Measurements from ENCODE around the gene LDLRAD4. TPM values are rescaled to one million over a fixed set of nuclear protein-coding genes. Genes with fewer than 3 reads are reported as not detected.

LDLRAD4 gene
- total RNA-seq, 1 experiment from 2014 or later, result not detected

DNA sequence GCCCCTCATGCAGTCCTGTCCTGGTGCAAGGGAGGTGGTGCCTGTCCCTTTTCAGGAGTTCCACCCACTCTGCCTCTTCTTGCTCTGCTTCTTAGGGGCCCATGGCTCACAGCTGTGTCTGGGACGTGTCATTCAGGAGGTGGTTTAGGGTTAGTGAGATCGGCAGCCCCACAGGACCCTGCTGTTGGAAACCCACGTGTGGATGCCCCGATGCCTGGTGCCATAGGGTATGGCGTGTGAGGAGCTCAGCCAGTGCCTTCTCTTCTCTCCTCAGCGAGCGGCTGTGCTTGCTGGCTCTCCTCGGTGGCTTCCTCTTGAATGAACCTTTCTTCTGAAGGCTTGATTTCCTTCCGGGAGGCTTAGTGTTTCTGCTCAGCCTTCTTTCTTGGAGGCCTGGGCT lies 55.2 kb downstream of the LDLRAD4 start:
- H3K27me3 ChIP-seq (ENCODE audit: low read length), result peaks cover 86% of the 10 kb centered on the region
- ChIA-PET POLR2A (ENCODE audit: unreplicated experiment) (no interaction called here), CTCF (no interaction called here)
- H3K27ac ChIP-seq (ENCODE audit: low read length), result no peak overlapping the region
- H2AFZ ChIP-seq (ENCODE audit: low read length), result no peak overlapping the region
- H3K9me2 ChIP-seq (replicated peaks; ENCODE audit: low read length), result no peaks in the 10 kb centered on the region
- ATAC-seq, result no peak
- H3K9ac ChIP-seq (ENCODE audit: low read length), result no peak overlapping the region
- intact Hi-C loops (cut with micrococcal nuclease), result no loop called here
- no peaks in the 10 kb centered on the region for H3K36me3 ChIP-seq (ENCODE audit: low read depth, low read length)
- no peaks in the 10 kb centered on the region for H3K4me1 ChIP-seq (ENCODE audit: insufficient read depth, low read length)
- no peak for DNase-seq
- no peak overlapping the region for H3K4me3 ChIP-seq (ENCODE audit: low read length)
- no TSS peak for BruUV-seq (replicated peaks)
- H3K4me2 ChIP-seq (ENCODE audit: low read length), result no peak overlapping the region
- no peaks in the 10 kb centered on the region for H3K9me3 ChIP-seq (ENCODE audit: low read length)
- H3F3A ChIP-seq (ENCODE audit: low read length, unreplicated experiment), result no peaks in the 10 kb centered on the region
- no peaks in the 10 kb centered on the region for H3K79me2 ChIP-seq (ENCODE audit: low read length)
- TF ChIP-seq, protein P1, sequence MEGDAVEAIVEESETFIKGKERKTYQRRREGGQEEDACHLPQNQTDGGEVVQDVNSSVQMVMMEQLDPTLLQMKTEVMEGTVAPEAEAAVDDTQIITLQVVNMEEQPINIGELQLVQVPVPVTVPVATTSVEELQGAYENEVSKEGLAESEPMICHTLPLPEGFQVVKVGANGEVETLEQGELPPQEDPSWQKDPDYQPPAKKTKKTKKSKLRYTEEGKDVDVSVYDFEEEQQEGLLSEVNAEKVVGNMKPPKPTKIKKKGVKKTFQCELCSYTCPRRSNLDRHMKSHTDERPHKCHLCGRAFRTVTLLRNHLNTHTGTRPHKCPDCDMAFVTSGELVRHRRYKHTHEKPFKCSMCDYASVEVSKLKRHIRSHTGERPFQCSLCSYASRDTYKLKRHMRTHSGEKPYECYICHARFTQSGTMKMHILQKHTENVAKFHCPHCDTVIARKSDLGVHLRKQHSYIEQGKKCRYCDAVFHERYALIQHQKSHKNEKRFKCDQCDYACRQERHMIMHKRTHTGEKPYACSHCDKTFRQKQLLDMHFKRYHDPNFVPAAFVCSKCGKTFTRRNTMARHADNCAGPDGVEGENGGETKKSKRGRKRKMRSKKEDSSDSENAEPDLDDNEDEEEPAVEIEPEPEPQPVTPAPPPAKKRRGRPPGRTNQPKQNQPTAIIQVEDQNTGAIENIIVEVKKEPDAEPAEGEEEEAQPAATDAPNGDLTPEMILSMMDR (conservative IDR thresholded peaks at IDR 0.05; ENCODE audit: low read depth, low read length), result no peak
- no peak for TF ChIP-seq EZH2phosphoT487 (IDR thresholded peaks at IDR 0.05; ENCODE audit: borderline replicate concordance, low read length)
- TF ChIP-seq EZH2 (IDR thresholded peaks at IDR 0.05; ENCODE audit: low read length, unreplicated experiment), result no peak
- H4K20me1 ChIP-seq (ENCODE audit: low read length), result no peaks in the 10 kb centered on the region

DNA sequence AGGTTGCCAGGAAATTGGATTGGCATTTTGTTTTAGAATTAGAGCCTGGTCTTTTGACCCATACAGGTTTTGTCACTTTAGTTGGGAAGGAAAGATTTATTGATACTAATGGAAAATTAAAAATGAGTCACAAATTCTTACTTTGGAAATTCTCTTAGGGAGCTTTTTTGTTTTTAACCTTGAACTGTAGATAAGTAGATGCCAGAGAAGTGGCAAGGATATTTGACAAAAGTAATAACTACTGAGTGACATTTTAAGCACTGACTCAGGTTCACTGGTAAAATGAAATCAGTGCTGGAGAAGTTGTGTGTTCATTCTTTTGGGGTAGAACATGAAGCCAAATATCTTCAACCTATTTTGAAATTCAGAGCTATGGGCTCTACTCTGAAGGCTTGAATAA lies 56.5 kb downstream of the LDLRAD4 start:
- no peaks in the 10 kb centered on the region for H3K9me3 ChIP-seq (ENCODE audit: low read length)
- H4K20me1 ChIP-seq (ENCODE audit: low read length), result no peaks in the 10 kb centered on the region
- ChIA-PET CTCF (no interaction called here), POLR2A (ENCODE audit: unreplicated experiment) (no interaction called here)
- no peaks in the 10 kb centered on the region for H3K79me2 ChIP-seq (ENCODE audit: low read length)
- H3K9me2 ChIP-seq (replicated peaks; ENCODE audit: low read length), result no peaks in the 10 kb centered on the region
- no peaks in the 10 kb centered on the region for H3F3A ChIP-seq (ENCODE audit: low read length, unreplicated experiment)
- H3K4me3 ChIP-seq (ENCODE audit: low read length), result no peak overlapping the region
- ATAC-seq, result no peak
- no TSS peak for BruUV-seq (replicated peaks)
- DNase-seq, result no peak
- no peak for TF ChIP-seq EZH2phosphoT487 (IDR thresholded peaks at IDR 0.05; ENCODE audit: borderline replicate concordance, low read length)
- no peak for TF ChIP-seq EZH2 (IDR thresholded peaks at IDR 0.05; ENCODE audit: low read length, unreplicated experiment)
- TF ChIP-seq, protein P1 (conservative IDR thresholded peaks at IDR 0.05; ENCODE audit: low read depth, low read length), result no peak
- intact Hi-C loops (cut with micrococcal nuclease), result no loop called here
- no peaks in the 10 kb centered on the region for H3K4me1 ChIP-seq (ENCODE audit: insufficient read depth, low read length)
- H3K27me3 ChIP-seq (ENCODE audit: low read length), result peaks cover 86% of the 10 kb centered on the region
- H3K4me2 ChIP-seq (ENCODE audit: low read length), result no peak overlapping the region
- no peak overlapping the region for H2AFZ ChIP-seq (ENCODE audit: low read length)
- no peak overlapping the region for H3K27ac ChIP-seq (ENCODE audit: low read length)
- H3K9ac ChIP-seq (ENCODE audit: low read length), result no peak overlapping the region
- H3K36me3 ChIP-seq (ENCODE audit: low read depth, low read length), result no peaks in the 10 kb centered on the region

DNA sequence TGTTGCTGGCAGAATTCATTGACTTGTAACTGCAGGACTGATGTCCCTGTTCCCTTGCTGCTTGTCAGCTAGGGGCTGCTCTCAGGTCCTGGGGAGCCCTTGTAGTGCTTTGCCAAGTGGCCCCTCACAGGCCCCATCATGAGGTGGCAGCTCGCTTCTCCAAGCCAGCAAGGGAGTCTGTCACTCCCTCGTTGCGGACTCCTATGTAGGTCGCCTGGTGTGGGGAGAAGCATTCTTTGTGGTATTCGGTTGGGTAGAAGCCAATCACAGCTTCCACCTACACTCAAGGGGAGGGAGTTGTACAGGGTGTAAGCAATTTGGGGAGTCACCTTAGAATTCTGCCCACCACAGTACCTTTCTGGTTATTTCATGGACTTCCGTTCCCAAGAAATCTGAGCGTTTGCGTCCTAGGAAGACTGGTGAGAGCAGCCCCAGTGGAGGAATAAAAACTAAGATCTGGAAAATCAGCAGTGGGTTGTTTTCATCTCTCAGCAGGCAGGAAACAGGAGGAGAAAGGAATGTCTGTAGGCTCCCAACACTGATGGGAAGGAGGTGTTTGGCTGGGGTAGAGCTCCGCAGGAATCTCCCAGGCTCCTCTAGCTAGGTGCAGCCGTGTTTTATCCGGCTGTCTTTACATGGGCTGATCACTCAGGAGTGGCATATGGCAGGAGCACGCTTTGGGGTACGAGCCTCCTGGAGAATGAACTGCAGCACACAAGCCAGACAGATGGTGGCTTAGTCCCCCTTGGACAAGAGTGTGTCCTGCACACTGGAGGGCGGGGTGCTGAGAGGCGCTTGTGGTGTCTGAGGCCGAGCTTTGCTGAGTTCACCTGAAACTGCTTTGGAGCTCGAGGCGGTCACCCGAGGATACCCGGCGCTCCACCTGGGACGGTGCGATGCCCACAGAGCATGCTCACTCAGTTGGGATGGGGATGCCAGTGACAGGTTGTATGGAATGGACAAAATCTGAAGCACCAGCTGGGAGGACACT lies 58.3 kb downstream of the LDLRAD4 start:
- Histone ChIP-seq H3K4me3 (ENCODE audit: low read length) (no peak overlapping the region), H3K27ac (ENCODE audit: low read length) (no peak overlapping the region), H3K27me3 (ENCODE audit: low read length) (peaks cover 87% of the 10 kb centered on the region), H3K9ac (ENCODE audit: low read length) (no peak overlapping the region), H3K9me3 (ENCODE audit: low read length) (no peaks in the 10 kb centered on the region), H3K9me2 (replicated peaks; ENCODE audit: low read length) (no peaks in the 10 kb centered on the region), H3F3A (ENCODE audit: low read length, unreplicated experiment) (no peaks in the 10 kb centered on the region), H2AFZ (ENCODE audit: low read length) (no peak overlapping the region), H3K4me2 (ENCODE audit: low read length) (no peak overlapping the region), H3K4me1 (ENCODE audit: insufficient read depth, low read length) (no peaks in the 10 kb centered on the region), H4K20me1 (ENCODE audit: low read length) (no peaks in the 10 kb centered on the region), H3K79me2 (ENCODE audit: low read length) (no peaks in the 10 kb centered on the region), H3K36me3 (ENCODE audit: low read depth, low read length) (no peaks in the 10 kb centered on the region)
- no peak for ATAC-seq
- TF ChIP-seq, protein P1 (conservative IDR thresholded peaks at IDR 0.05; ENCODE audit: low read depth, low read length), result no peak
- TF ChIP-seq EZH2 (IDR thresholded peaks at IDR 0.05; ENCODE audit: low read length, unreplicated experiment) (no peak), EZH2phosphoT487 (IDR thresholded peaks at IDR 0.05; ENCODE audit: borderline replicate concordance, low read length) (no peak)
- no TSS peak for BruUV-seq (replicated peaks)
- ChIA-PET CTCF (no interaction called here), POLR2A (ENCODE audit: unreplicated experiment) (no interaction called here)
- DNase-seq, result no peak
- intact Hi-C loops (cut with micrococcal nuclease), result no loop called here
